IPS-20b (cell line): Measurements from ENCODE around the gene OSTN.
"Not testable (repeated sequence)": the region's sequence is repeated elsewhere in the genome, so short reads cannot be mapped to it uniquely, and the experiment has no call there.

ENCODE experiments used
- H3K27ac ChIP-seq: one replicate; pipeline ENCODE4 v1.5.1; 2013; ENCODE audit warnings: low read length
- H3K27me3 ChIP-seq: 2 replicates; pipeline ENCODE4 v1.6.1; 2013; ENCODE audit warnings: mild to moderate bottlenecking, low read length, inconsistent platforms; ENCODE audit not compliant: insufficient read depth
- H3K36me3 ChIP-seq: 2 replicates; pipeline ENCODE4 v1.6.1; 2013; ENCODE audit warnings: low read depth, mild to moderate bottlenecking, inconsistent platforms, low read length, moderate library complexity; ENCODE audit not compliant: insufficient read depth
- H3K4me1 ChIP-seq: 2 replicates; pipeline ENCODE4 v1.6.1; 2013; ENCODE audit warnings: mild to moderate bottlenecking, control low read depth, inconsistent platforms, low read length, moderate library complexity; ENCODE audit not compliant: insufficient read depth
- H3K4me3 ChIP-seq: 2 replicates; pipeline ENCODE4 v1.5.1; 2013; ENCODE audit warnings: mild to moderate bottlenecking, low read length, inconsistent platforms
- H3K9ac ChIP-seq: 2 replicates; pipeline ENCODE4 v1.6.1; 2013; ENCODE audit warnings: low read depth, mild to moderate bottlenecking, inconsistent platforms, low read length, moderate library complexity
- H3K9me3 ChIP-seq: 2 replicates; pipeline ENCODE4 v1.6.1; 2013; ENCODE audit warnings: mild to moderate bottlenecking, low read depth, low read length, inconsistent platforms; ENCODE audit not compliant: insufficient read depth

The OSTN gene

GRCh38 chr3:191188246-191188645 lies 10.8 kb upstream of the OSTN start:
- not testable (repeated sequence) for H3K9me3 ChIP-seq, H3K4me1 ChIP-seq, H3K27me3 ChIP-seq, H3K27ac ChIP-seq, H3K4me3 ChIP-seq, H3K36me3 ChIP-seq, H3K9ac ChIP-seq

GRCh38 chr3:191192270-191192669 lies 6.8 kb upstream of the OSTN start:
- not testable (repeated sequence) for H3K36me3 ChIP-seq, H3K4me1 ChIP-seq, H3K27ac ChIP-seq, H3K4me3 ChIP-seq, H3K9ac ChIP-seq, H3K27me3 ChIP-seq, H3K9me3 ChIP-seq

- H3K36me3 ChIP-seq, result no peaks in the 10 kb centered on the region
- no peak overlapping the region for H3K27ac ChIP-seq
- no peaks in the 10 kb centered on the region for H3K9me3 ChIP-seq
- no peaks in the 10 kb centered on the region for H3K27me3 ChIP-seq
- H3K9ac ChIP-seq, result no peak overlapping the region
- H3K4me1 ChIP-seq, result no peaks in the 10 kb centered on the region
- no peak overlapping the region for H3K4me3 ChIP-seq
These were observed 6.1 kb upstream of the OSTN start for GRCh38 chr3:191192941-191193340.

- H3K27ac ChIP-seq, result no peak overlapping the region
- no peaks in the 10 kb centered on the region for H3K36me3 ChIP-seq
- H3K9me3 ChIP-seq, result no peaks in the 10 kb centered on the region
- H3K27me3 ChIP-seq, result no peaks in the 10 kb centered on the region
- no peak overlapping the region for H3K4me3 ChIP-seq
- H3K9ac ChIP-seq, result no peak overlapping the region
- no peaks in the 10 kb centered on the region for H3K4me1 ChIP-seq
These were observed 1.2 kb upstream of the OSTN start for GRCh38 chr3:191197761-191198306.

- no peak overlapping the region for H3K9ac ChIP-seq
- no peaks in the 10 kb centered on the region for H3K27me3 ChIP-seq
- H3K36me3 ChIP-seq, result no peaks in the 10 kb centered on the region
- H3K4me1 ChIP-seq, result no peaks in the 10 kb centered on the region
- H3K9me3 ChIP-seq, result no peaks in the 10 kb centered on the region
- H3K27ac ChIP-seq, result no peak overlapping the region
- no peak overlapping the region for H3K4me3 ChIP-seq
These were observed 561 bp upstream of the OSTN start for GRCh38 chr3:191198480-191198879.

GRCh38 chr3:191210032-191210431 lies 11.0 kb downstream of the OSTN start:
- H3K27me3 ChIP-seq, result no peaks in the 10 kb centered on the region
- H3K36me3 ChIP-seq, result no peaks in the 10 kb centered on the region
- H3K9me3 ChIP-seq, result no peaks in the 10 kb centered on the region
- no peak overlapping the region for H3K4me3 ChIP-seq
- H3K4me1 ChIP-seq, result no peaks in the 10 kb centered on the region
- no peak overlapping the region for H3K9ac ChIP-seq
- no peak overlapping the region for H3K27ac ChIP-seq

GRCh38 chr3:191216510-191216909 lies 17.5 kb downstream of the OSTN start:
- H3K27me3 ChIP-seq, result no peaks in the 10 kb centered on the region
- H3K4me3 ChIP-seq, result no peak overlapping the region
- no peak overlapping the region for H3K27ac ChIP-seq
- no peaks in the 10 kb centered on the region for H3K4me1 ChIP-seq
- no peak overlapping the region for H3K9ac ChIP-seq
- peaks cover 15% of the 10 kb centered on the region for H3K9me3 ChIP-seq
- H3K36me3 ChIP-seq, result no peaks in the 10 kb centered on the region

GRCh38 chr3:191217301-191217700 lies 18.3 kb downstream of the OSTN start:
- no peak overlapping the region for H3K4me3 ChIP-seq
- H3K27me3 ChIP-seq, result no peaks in the 10 kb centered on the region
- no peaks in the 10 kb centered on the region for H3K36me3 ChIP-seq
- H3K4me1 ChIP-seq, result no peaks in the 10 kb centered on the region
- no peak overlapping the region for H3K27ac ChIP-seq
- no peak overlapping the region for H3K9ac ChIP-seq
- H3K9me3 ChIP-seq, result peaks cover 15% of the 10 kb centered on the region

GRCh38 chr3:191220908-191221307 lies 21.9 kb downstream of the OSTN start:
- H3K4me3 ChIP-seq, result no peak overlapping the region
- no peaks in the 10 kb centered on the region for H3K27me3 ChIP-seq
- H3K9ac ChIP-seq, result no peak overlapping the region
- peaks cover 8% of the 10 kb centered on the region for H3K9me3 ChIP-seq
- no peak overlapping the region for H3K27ac ChIP-seq
- H3K36me3 ChIP-seq, result no peaks in the 10 kb centered on the region
- H3K4me1 ChIP-seq, result no peaks in the 10 kb centered on the region

GRCh38 chr3:191221638-191222037 lies 22.6 kb downstream of the OSTN start:
- Histone ChIP-seq H3K4me3 (no peak overlapping the region), H3K9me3 (0 out of 2 replicates have a peak, but pooled peaks cover under 1% of the 10 kb centered on the region), H3K27me3 (no peaks in the 10 kb centered on the region), H3K9ac (no peak overlapping the region), H3K36me3 (no peaks in the 10 kb centered on the region), H3K4me1 (no peaks in the 10 kb centered on the region), H3K27ac (no peak overlapping the region)

GRCh38 chr3:191227541-191227940 lies 28.5 kb downstream of the OSTN start:
- no peaks in the 10 kb centered on the region for H3K27me3 ChIP-seq
- H3K9me3 ChIP-seq, result no peaks in the 10 kb centered on the region
- no peak overlapping the region for H3K9ac ChIP-seq
- H3K4me1 ChIP-seq, result no peaks in the 10 kb centered on the region
- H3K27ac ChIP-seq, result no peak overlapping the region
- no peaks in the 10 kb centered on the region for H3K36me3 ChIP-seq
- no peak overlapping the region for H3K4me3 ChIP-seq

GRCh38 chr3:191234216-191234615 lies 35.2 kb downstream of the OSTN start:
- Histone ChIP-seq H3K36me3 (no peaks in the 10 kb centered on the region), H3K9ac (no peak overlapping the region), H3K9me3 (no peaks in the 10 kb centered on the region), H3K4me3 (no peak overlapping the region), H3K27me3 (no peaks in the 10 kb centered on the region), H3K4me1 (peaks cover 28% of the 10 kb centered on the region), H3K27ac (no peak overlapping the region)
